ENCODE measurements around the gene NUP58. TPM values are rescaled to one million over a fixed set of nuclear protein-coding genes. Genes with fewer than 3 reads are reported as not detected.

The NUP58 gene
- total and polyA plus RNA-seq, 8 donors: 6.4 to 96.3 (median 20.9) TPM

DNA sequence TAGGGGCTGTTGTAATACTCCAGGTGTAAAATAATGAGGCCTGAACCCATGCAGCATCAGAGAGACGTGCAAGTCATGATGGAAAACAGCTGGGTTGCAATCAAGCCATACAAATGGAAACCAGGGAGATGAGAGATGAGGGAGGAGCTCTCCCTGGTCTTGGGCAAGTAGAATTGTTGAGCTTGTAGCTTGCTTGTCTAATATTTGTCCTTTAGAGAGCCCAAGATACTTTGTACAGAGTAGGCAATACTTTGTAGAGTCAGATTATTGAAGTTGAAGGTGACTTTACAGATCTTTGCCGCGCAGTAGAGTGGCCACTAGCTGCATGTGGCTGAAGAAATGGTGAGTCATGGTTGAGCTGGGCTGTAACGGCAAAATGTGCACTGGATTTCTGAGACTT is 78.7 kb downstream of the NUP58 start:
- 66 to 75% (median 73%) methylated on average over 4 of the region's 4 CpGs for WGBS, 5 donors
- Histone ChIP-seq H3K4me3 (no peak overlapping the region), H3K27ac (no peak overlapping the region), H3K36me3 (no peaks in the 10 kb centered on the region), H3K4me1 (no peaks in the 10 kb centered on the region), H3K27me3 (peaks cover 0 to 19% (median 6%) of the 10 kb centered on the region in 3 donors), H3K9me3 (no peaks in the 10 kb centered on the region)
- DNase-seq: no peak
- no peak for TF ChIP-seq POLR2A (IDR thresholded peaks at IDR 0.05)
- intact Hi-C loops (cut with DNase I; ENCODE audit: low total_unique reads): no loop called here

DNA sequence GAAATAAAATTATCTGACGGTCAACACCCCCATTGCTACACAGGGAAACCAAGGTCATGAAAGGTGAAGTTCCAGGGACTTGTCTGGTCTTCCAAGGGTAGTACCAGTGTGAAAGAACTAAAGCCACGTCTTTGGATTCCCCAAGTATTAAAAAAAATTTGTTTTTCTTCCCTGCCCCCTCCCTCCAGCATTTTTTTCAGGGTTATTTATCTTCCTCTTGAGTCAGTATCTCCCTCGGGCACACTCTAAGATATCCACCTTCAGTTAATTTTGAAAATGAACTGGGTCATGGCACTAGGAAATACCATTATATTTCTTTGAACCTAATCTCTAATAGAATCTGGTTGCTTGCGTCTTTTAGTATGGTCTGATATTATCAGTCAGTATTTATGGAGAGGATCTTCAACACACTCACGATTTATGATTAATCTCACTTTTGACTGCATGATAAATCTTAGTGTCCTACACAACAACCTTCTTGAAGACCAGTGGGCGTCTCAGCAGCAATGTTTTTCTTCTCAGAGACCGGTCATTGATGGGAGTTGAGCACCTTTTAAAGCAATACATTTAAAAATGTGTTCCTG is 79.4 kb downstream of the NUP58 start:
- H3K4me1 ChIP-seq: no peaks in the 10 kb centered on the region
- TF ChIP-seq POLR2A (IDR thresholded peaks at IDR 0.05) (no peak), POLR2AphosphoS5 (IDR thresholded peaks at IDR 0.05) (no peak)
- TF ChIP-seq, protein P1, sequence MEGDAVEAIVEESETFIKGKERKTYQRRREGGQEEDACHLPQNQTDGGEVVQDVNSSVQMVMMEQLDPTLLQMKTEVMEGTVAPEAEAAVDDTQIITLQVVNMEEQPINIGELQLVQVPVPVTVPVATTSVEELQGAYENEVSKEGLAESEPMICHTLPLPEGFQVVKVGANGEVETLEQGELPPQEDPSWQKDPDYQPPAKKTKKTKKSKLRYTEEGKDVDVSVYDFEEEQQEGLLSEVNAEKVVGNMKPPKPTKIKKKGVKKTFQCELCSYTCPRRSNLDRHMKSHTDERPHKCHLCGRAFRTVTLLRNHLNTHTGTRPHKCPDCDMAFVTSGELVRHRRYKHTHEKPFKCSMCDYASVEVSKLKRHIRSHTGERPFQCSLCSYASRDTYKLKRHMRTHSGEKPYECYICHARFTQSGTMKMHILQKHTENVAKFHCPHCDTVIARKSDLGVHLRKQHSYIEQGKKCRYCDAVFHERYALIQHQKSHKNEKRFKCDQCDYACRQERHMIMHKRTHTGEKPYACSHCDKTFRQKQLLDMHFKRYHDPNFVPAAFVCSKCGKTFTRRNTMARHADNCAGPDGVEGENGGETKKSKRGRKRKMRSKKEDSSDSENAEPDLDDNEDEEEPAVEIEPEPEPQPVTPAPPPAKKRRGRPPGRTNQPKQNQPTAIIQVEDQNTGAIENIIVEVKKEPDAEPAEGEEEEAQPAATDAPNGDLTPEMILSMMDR (IDR thresholded peaks at IDR 0.05): no peak
- no peaks in the 10 kb centered on the region for H3K9me3 ChIP-seq
- no peaks in the 10 kb centered on the region for H3K36me3 ChIP-seq
- no peak overlapping the region for H3K27ac ChIP-seq
- 69 to 75% (median 72%) methylated on average over 7 of the region's 7 CpGs for WGBS, 5 donors
- H3K27me3 ChIP-seq: peaks cover 0 to 15% (median 0%) of the 10 kb centered on the region in 3 donors
- no peak for DNase-seq
- H3K4me3 ChIP-seq: no peak overlapping the region
- intact Hi-C loops (cut with DNase I; ENCODE audit: low total_unique reads): no loop called here

DNA sequence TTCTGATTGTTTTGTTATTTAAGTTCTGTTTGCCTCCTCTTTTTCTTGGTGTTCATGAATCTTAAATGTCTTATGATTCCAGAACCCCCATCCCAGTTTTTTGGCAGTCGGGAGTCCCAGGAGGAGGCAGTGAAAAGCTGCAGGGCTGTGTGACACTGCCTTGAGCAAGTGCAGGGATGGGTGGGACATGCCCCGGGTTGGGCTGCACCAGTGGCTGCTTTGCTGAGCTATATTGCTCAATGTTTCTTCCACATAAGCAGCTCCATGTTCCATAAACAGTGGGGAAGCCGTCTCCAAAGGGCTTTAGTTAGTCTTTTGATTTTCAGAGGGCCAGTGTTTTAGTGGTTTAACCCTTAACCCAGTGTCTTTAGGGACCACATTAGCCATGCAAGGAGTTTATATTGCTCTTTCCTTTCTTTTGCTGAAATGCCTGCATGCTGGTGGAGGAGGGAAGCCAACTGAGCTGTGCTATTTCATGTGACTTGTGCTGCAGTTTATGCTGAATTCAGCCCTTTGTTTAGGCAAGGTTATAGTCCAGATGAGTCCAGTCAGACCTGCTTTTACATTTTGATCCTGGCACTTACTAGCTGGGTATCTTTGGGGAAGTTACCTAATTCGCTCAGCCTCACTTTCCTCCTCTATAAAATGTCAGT is 83.5 kb downstream of the NUP58 start:
- H3K4me1 ChIP-seq: no peaks in the 10 kb centered on the region
- peak in 1 of 2 donors; percentile 36 for DNase-seq
- no peak for TF ChIP-seq POLR2AphosphoS5 (IDR thresholded peaks at IDR 0.05)
- no peak for TF ChIP-seq POLR2A (IDR thresholded peaks at IDR 0.05)
- TF ChIP-seq, protein P1 (IDR thresholded peaks at IDR 0.05): no peak
- TF ChIP-seq EP300 (IDR thresholded peaks at IDR 0.05): no peak
- 26 to 47% (median 40%) methylated on average over 4 of the region's 4 CpGs for WGBS, 5 donors
- H3K27ac ChIP-seq: no peak overlapping the region
- peaks cover 0 to 25% (median 3%) of the 10 kb centered on the region in 3 donors for H3K27me3 ChIP-seq
- no peaks in the 10 kb centered on the region for H3K9me3 ChIP-seq
- intact Hi-C loops (cut with DNase I; ENCODE audit: low total_unique reads): no loop called here
- H3K36me3 ChIP-seq: no peaks in the 10 kb centered on the region
- no peak overlapping the region for H3K4me3 ChIP-seq

DNA sequence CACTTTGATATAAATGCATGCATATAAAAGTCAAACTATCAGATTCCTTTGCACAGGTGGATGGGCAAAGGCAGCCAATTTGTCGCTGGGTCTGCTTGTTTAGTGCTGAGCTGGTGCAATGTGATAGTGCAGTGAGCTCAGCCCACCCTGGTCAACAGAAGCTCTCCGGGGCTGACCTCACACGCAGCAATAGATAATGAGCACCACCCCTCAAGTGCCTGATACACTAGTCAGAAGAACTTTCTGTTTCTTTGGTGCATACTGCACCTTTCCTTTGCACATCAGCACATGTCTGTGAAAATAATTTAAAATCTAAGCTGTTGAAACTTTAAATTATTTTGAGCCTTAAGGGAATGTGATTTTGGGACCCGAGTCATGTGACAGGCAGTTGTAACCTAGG is 90.5 kb downstream of the NUP58 start:
- 42 to 72% (median 43%) methylated on average over 4 of the region's 4 CpGs for WGBS, 5 donors
- DNase-seq: no peak
- intact Hi-C loops (cut with DNase I; ENCODE audit: low total_unique reads): no loop called here
- TF ChIP-seq, protein P1 (IDR thresholded peaks at IDR 0.05): no peak
- TF ChIP-seq EP300 (IDR thresholded peaks at IDR 0.05): no peak
- TF ChIP-seq POLR2AphosphoS5 (IDR thresholded peaks at IDR 0.05): no peak
- TF ChIP-seq POLR2A (IDR thresholded peaks at IDR 0.05): no peak
- peaks cover 0 to 9% (median 0%) of the 10 kb centered on the region in 3 donors for H3K27me3 ChIP-seq
- H3K27ac ChIP-seq: no peak overlapping the region
- H3K4me3 ChIP-seq: no peak overlapping the region
- H3K9me3 ChIP-seq: no peaks in the 10 kb centered on the region
- H3K4me1 ChIP-seq: no peaks in the 10 kb centered on the region
- H3K36me3 ChIP-seq: no peaks in the 10 kb centered on the region

Other genes starting within 250 kb of the NUP58 start
- under 1 TPM in 1 of 5 donors, not detected in 4; 0.29 TPM for gene PABPC3, start 205.5 kb upstream of the NUP58 start, total RNA-seq
- gene PABPC3, start 205.5 kb upstream of the NUP58 start, polyA plus RNA-seq: under 1 TPM in 1 of 3 donors, not detected in 2; 0.08 TPM
- 1 to 10 TPM in 1 of 5 donors, under 1 TPM in 1, not detected in 3; 0.14 to 1.1 TPM for gene AMER2, start 129.3 kb upstream of the NUP58 start, total RNA-seq
- under 1 TPM in 1 of 3 donors, not detected in 2; 0.03 TPM for gene AMER2, start 129.3 kb upstream of the NUP58 start, polyA plus RNA-seq
- gene MTMR6, start 14.1 kb upstream of the NUP58 start, total RNA-seq: 10 to 100 TPM in 3 of 5 donors, 1 to 10 TPM in 2; 2.3 to 25.0 (median 19.9) TPM
- 10 to 100 TPM in 1 of 3 donors, 1 to 10 TPM in 2; 5.0 to 12.5 (median 7.8) TPM for gene MTMR6, start 14.1 kb upstream of the NUP58 start, polyA plus RNA-seq
- gene ATP8A2, start 70.3 kb downstream of the NUP58 start, total RNA-seq: 1 to 10 TPM in 2 of 5 donors, not detected in 3; 1.6 to 3.5 TPM
- gene ATP8A2, start 70.3 kb downstream of the NUP58 start, polyA plus RNA-seq: under 1 TPM; 0.12 to 0.20 (median 0.15) TPM

All from stomach (tissue), 9 donors.